GM19467 (cell line): ENCODE results near the gene THRB.

Experiments used
- ATAC-seq: cut with Tn5 transposase; IDR thresholded peaks from one replicate; pipeline ENCODE4 v1.9.1; 2021; ENCODE audit warnings: mild to moderate bottlenecking, moderate library complexity; ENCODE audit not compliant: unreplicated experiment

The THRB gene

GRCh38 chr3:24157106-24157505 is 337.5 kb downstream of the THRB start:
- ATAC-seq, result no peak

- ATAC-seq, result no peak
Observed at GRCh38 chr3:24156466-24156865, 338.2 kb downstream of the THRB start.

GRCh38 chr3:24155276-24155675 is 339.4 kb downstream of the THRB start:
- no peak for ATAC-seq

GRCh38 chr3:24154781-24155180 is 339.9 kb downstream of the THRB start:
- no peak for ATAC-seq

GRCh38 chr3:24154013-24154695 is 340.5 kb downstream of the THRB start:
- ATAC-seq, result peak; percentile 75

GRCh38 chr3:24151594-24151993 is 343.1 kb downstream of the THRB start:
- no peak for ATAC-seq

GRCh38 chr3:24149032-24149431 is 345.6 kb downstream of the THRB start:
- ATAC-seq, result no peak

- ATAC-seq, result no peak
Observed at GRCh38 chr3:24145981-24146822, 348.4 kb downstream of the THRB start.

GRCh38 chr3:24145481-24145880 is 349.2 kb downstream of the THRB start:
- ATAC-seq, result no peak

- ATAC-seq, result no peak
Observed at GRCh38 chr3:24142127-24142526, 352.5 kb downstream of the THRB start.

GRCh38 chr3:24141548-24141947 is 353.1 kb downstream of the THRB start:
- ATAC-seq, result no peak

GRCh38 chr3:24139463-24140412 is 354.9 kb downstream of the THRB start:
- no peak for ATAC-seq

GRCh38 chr3:24138876-24139256 is 355.8 kb downstream of the THRB start:
- no peak for ATAC-seq

GRCh38 chr3:24137958-24138875 is 356.4 kb downstream of the THRB start:
- no peak for ATAC-seq

GRCh38 chr3:24137334-24137733 is 357.3 kb downstream of the THRB start:
- no peak for ATAC-seq

- ATAC-seq, result no peak
Observed at GRCh38 chr3:24136624-24137310, 357.9 kb downstream of the THRB start.

- no peak for ATAC-seq
Observed at GRCh38 chr3:24135280-24135679, 359.4 kb downstream of the THRB start.

- no peak for ATAC-seq
Observed at GRCh38 chr3:24133942-24134341, 360.7 kb downstream of the THRB start.

GRCh38 chr3:24133436-24133835 is 361.2 kb downstream of the THRB start:
- ATAC-seq, result no peak

- no peak for ATAC-seq
Observed at GRCh38 chr3:24129549-24129948, 365.1 kb downstream of the THRB start.
